GM18519 (cell line): ENCODE measurements around the gene MYOZ2.

ENCODE experiments used
- ATAC-seq: cut with Tn5 transposase; IDR thresholded peaks from one replicate; pipeline ENCODE4 v1.9.1; 2021; ENCODE audit warnings: mild to moderate bottlenecking, moderate library complexity; ENCODE audit not compliant: unreplicated experiment, low FRiP score

Gene MYOZ2

DNA sequence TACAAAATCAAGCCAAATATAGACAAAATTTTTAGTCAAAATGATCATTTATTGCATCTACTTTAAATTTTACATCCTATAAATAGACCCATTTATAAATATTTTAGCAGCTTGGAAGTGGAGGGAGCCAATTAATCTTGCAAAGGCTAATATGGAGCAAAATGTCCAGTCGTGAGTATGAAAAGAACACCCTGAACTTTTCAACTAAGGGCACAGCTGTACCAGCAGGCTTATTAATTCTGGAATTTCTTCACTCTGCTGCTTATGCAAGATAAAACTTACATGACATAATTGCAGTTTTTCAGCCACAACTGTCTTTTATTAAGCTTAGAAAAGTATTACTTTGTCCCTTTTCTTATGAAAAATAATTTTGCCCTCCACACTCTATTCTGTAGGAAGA, 54.0 kb downstream of the MYOZ2 start:
- ATAC-seq, result no peak

DNA sequence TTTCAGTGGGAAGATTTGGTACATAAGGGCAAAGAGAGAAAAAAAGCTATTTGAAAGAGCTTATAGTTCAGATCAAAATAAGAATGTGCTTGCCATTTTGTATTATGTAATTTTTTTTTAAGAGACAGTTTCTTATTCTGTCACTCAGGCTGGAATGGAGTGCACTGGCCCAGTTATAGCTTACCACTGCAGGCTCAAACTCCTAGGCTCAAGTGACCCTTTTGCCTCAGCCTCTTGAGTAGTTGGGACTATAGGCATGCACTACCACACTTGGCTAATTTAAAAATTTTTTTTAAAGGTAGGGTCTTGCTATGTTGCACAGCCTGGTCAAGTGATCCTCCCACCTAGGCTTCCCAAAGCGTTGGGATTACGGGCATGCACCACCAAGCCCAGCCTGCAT, 54.7 kb downstream of the MYOZ2 start:
- no peak for ATAC-seq

DNA sequence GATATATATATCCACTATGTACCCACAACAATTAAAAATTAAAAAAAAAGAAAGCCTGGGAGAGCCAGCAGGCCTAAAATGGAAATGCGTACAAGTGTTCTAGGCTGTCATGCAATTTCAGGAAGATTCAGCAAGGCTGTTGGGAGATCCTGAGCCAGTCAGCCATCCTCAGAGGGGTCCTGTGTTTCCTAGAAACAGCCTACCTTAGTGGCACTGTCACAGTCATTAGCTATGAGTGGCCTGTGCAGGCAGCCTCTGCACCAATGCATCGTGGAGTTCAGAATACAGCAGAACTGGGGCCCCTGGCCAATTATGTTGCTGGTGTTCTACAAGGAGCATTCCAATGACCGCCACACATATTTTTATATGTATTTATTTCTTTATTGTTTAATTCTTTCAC, 55.9 kb downstream of the MYOZ2 start:
- no peak for ATAC-seq

DNA sequence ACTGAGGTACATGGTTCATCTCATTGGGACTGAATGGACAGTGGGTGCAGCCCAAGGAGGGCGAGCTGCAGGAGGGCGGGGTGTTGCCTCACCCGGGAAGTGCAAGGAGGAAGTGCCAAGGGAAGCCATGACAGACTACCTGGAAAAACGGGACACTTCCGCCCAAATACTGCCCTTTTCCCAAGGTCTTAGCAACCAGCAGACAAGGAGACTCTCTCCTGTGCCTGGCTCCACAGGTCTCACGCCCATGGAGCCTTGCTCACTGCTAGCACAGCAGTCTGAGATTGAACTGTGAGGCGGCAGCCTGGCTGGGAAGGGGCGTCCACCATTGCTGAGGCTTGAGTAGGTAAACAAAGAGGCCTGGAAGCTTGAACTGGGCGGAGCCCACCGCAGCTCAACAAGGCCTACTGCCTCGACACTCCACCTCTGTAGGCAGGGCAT, 62.2 kb downstream of the MYOZ2 start:
- ATAC-seq, result no peak

DNA sequence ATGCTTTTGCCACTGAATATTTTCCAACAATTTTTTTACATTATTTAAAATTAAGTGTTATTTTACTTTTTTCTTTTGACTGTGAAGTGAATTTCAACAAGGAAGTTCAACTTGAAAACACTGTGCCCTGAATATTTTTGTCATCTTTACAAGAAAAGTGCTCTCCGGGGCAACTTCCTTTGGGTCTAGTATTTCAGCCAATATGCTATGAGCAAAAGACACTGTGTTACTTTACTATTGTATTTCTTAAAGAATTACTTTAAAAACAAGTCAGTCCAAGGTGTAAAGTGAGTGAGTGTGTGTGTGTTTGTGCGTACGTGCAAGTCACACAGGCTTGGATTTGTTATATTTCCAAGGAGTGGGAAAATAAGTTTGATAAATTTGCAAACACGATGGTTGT, 69.3 kb downstream of the MYOZ2 start:
- ATAC-seq, result no peak

DNA sequence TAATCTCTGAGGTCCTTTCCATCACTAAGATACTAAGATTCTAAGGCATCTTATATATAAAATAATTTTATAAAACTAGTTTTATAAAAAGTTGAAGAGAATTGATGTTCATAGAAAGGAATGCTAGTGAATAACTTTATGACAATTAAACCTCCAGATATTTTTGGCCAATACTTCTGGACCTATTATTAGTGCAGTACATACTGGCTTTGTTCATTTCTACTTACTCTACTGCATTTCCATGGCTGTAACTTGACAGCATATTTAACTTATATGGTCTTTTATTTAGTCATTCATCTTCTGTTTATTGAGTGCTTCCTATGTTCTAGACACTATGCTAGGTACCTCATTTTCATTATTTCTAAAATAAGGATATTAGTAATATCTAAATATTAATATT, 70.1 kb downstream of the MYOZ2 start:
- no peak for ATAC-seq

DNA sequence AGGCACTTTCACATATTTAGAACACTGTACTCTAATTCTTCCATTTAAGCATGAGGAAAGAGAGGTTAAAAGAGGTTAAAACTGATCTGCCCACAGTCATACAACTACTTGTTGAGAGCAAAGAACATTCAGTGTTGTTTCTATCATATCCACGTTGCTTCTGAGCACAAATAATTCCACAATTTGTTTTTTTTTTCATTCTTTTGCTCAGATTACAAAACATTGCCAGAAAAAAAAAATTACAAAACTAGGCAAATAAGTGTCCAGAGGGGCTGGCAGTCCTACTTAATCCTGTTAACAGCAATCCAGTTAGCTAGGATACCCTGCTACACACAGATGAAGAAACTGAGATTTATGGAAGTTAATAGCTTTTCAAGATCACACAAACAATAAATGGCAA, 70.5 kb downstream of the MYOZ2 start:
- no peak for ATAC-seq

DNA sequence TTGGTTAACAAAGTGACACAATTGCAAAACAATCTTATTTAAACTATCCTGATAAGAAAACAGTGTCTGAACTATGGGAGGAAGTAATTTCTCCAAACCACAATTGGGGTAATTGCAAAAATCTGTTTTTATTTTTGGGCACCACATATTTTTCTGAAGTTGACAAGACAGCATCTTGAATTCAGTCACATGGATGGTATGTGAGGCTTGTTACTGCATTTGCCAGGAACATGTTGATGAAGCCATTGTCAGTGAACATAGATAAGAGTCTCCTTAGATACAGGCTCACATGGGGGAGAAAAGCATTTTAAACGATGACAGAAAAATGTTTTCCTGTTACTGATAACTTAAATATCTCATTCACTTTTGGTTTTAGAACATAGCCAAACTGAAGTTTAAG, 71.4 kb downstream of the MYOZ2 start:
- no peak for ATAC-seq

DNA sequence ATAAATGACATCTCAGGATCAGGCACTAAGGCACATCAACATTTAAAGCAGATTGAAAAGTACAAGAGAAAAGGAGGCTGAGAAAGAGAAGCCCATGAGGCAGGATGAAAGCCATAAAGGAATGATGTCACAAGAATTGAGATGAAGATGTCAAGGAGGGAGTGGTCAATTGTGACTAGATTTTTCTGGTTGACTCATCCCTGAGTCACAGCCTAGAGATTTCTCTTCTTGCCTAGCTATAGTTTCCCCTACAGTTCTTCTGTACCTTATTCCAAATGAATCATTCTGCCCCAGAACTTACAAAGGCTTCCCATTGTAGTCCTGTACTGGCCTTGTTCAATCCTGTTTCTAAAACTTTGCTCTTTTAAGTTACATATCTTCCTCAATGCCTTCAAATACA, 73.4 kb downstream of the MYOZ2 start:
- ATAC-seq, result no peak

DNA sequence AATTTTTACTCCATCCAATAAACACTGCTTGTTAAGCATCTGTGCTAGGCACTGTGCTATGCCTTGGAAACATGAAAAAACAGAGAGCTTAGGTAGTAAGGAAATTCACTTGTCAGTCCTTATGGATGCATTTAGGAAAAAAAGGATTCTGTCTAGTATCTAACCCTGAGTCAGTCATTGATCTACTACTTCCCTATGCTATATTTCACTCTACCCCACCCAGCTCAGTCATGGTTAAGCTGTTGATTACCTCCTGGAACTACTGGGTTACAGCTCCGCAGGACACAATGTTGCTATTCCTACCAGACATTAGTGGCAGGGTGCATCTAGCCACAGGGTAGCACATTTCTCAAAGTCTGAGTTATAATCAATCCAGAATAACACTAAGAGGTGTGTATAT, 74.0 kb downstream of the MYOZ2 start:
- ATAC-seq, result no peak

DNA sequence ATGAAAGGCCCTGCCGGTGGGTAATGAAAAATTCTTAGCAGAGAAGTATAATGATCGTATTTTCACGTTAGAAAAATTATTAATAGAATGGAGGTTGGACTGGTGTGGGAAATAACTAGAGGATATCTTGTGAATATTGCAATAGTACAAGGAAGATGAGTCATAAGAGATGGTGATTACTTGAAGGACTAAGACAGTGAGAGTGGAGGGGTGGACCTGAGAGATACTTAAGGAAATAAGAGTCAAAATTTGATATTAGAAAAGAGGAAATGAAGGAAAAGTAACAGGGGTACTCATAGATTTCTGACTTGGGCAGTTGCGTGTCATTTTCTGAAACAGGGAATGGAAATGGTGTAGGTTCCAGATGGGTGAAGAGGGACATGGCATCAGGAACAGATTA, 75.1 kb downstream of the MYOZ2 start:
- ATAC-seq, result no peak

DNA sequence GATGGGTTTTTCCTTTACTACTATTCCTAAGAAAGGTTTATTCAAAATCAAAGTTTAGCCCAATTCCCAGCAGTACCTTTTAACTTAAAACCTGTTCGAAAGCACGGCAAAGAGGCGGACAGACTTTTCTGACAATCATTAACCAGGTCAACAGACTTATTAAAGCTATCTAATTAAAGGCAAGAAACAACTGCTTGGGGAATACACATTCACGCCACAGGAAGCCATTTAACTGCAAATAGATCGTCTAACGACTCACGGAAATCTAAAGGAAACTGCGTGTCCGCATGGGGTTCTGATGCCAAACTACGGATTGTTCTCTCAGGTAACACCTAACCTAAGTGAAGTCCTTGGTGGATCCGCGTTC, 76.2 kb downstream of the MYOZ2 start:
- ATAC-seq, result peak; percentile 12

DNA sequence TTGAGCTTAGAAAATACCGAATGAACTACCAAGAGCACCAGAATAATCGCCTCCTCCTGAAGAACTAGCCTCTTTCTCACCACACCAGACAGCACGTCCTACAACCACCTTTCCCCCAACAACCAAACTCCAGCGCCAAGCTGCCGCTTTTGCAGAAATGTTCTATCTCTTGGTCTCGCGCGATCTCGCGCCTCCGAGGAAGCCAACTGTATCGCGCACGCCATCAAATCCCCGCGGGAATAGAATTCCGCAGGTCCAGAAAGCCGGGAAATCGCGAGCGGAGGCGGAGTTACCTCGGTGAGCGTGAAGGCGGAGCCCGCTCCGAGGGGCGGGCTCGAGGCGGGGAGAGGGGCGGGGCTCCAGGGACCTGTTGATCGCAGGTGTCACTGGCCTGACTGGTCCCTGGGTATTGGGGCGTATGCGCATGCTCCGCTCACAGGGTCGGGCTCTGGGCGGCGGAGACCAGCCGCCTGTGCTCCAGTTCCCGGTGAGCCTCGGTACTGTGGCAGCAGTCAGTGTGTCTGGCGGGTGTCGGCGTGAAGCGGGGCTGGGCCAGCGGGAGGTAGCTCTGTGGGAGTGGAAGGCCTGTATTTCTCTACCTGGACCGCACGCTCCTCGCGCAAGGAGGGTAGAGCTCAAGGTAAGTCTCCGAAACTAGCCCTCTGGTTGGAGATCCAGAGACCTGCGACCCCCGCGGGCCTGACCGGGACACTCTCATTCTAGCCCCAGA, 76.8 kb downstream of the MYOZ2 start, which contains the start of gene USP53:
TSS of gene USP53 (plus strand) at position 480 of the 730 bp plus-strand sequence. CDS start 27,047 bp downstream, outside the sequence.
- peak; percentile 87 for ATAC-seq

DNA sequence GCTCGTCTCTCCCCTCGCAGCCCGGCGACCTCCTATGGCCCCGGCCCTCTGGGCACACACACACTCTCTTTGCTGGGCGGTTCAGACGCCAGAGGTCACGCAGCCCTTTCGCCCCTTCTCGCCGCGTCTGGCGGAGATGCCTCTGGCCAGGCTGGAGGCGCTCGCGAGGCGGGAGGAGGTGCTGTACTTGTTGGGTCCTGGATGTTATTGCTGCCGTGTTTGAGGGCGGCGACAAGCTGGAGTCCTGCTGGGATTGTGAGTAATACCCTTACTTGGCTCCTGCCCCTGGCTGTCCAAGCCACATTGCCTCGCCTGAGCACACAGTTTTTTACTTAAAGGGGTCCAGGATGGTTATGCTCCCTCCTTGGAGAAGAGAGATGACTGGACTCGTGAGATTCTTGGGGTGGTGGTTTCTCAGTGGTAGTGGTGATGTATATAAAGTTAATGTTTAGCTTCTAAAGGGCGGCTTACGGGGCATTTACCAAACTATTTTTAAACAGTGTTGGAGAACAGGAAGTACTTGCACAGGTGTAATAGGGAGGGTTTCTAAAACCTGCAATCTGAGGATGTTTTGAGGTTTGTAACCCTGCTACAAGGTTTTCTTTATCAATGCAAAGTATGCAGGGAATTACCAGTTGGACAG, 77.5 kb downstream of the MYOZ2 start:
- ATAC-seq, result peak; percentile 36

DNA sequence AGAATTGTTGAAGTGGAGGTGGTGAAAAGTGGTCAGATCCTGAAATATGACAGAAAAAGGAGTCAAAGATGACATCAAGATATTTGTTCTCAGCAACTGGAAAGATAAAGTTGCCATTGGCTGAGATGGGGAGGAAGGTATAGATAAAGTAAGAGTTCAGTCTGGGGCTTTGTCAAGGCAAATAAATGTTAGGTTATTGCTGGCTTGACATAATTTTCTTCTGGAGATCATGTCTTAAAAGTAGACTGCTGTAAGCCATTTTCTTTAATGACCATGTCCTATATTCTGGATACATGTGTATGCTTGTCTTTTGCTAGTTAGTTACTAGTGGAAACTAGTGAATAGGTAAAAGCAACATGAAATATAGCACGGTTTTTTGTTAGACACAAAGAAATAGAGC, 82.5 kb downstream of the MYOZ2 start:
- no peak for ATAC-seq

DNA sequence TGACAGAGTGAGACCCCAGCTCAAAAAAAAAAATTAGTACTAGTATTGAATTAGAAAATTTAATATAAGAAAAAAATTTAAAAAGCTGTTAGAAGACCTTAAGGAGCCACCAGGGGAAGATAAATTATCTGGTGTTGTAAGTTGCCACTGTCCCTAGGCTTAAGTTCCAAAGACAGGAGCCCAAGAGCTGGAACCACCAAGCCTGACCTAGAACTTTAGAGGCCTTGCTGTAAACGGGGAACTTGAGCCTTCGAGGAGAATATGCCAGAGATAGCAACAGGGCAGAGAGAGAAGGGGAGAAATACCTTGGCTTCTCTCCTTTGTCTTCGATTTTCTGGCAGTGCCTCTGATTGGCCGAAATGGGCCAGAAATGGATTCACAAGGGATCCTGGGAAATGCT, 85.8 kb downstream of the MYOZ2 start:
- ATAC-seq, result no peak

DNA sequence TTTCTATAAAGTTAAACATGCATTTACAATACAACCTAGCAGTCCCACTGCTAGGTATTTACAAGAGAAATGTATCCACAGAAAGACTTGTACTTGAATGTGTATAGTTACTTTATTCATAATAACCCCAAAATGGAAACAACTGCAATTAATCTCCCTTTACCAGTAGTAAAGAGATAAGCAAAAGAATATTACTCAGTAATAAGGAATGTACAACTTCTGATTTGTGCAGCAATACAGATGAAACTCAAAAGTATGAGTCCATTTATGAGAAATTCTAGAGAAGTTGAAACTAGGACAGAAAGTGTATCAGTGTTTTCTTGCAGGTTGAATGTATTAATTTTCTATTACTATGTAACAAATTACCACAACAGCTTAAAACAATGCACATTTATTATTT, 92.1 kb downstream of the MYOZ2 start:
- ATAC-seq, result no peak

DNA sequence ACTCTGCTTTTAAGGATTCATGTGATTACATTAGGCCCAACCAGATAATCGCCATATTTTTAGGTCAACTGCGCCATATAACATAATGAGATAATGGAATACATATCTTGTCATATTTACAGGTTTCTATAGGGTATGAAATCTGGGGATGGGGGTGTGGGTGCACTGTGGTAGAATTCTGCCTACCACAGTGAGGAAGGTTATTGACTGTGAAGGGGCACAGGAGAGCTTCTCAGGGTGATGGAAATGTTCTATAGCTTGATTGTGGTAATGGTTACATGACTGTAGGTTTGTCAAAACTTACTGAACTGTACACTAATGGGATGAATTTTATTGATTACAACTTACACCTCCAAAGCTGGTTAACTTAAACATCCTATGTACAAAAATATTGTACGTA, 92.8 kb downstream of the MYOZ2 start:
- no peak for ATAC-seq

DNA sequence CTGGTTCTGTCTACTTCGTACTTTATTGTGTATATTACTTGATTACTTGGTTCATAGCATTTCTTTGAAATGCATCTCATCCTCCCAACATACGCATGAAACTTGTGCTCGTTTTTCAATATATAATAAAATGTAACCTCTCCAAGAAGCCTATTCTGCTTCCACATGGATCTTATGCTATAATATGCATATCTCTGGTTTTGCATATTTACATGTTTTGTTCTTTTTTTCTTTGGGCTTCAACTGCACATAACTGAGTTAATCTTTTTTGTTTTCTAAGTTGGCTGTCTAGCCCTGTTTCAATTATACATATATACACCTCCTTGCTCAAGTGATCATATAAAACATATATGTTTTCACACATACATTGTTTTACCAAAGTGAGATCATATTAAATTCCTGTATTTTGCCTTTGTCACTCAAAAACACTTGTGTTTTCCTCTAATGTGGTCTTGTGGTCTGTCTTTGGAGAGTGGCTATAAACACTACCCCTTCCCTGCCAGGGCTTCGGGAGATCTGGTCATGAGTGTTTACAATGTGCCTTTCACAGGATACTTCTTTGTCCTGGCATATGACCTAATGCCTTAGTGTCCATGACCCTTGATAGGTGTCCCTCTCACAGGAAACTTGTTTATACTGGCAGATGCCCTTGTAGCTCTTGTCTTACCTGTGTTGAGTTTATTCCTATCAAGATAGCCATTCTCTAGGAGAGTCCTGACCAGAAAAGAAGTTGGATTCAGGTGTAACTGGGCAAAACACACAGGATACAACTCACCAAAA, 94.5 kb downstream of the MYOZ2 start:
- ATAC-seq, result no peak

DNA sequence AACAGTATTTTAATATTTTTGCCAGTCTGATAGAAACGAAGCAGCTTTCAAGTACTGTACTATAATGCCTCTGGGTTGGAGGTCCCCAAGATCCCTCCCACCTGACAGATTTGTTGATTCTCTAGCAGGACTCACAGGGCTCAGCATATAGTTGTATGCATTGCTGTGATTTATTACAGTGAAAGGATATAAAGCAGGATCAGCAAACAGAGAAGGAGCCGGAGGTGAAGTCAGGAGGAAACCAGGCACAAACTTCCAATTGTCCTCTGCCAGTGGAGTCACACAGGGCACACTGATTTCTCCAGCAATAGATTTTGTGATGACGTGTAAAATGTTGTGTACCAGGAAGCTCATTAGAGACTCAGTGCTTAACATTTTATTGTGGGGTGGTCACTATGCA, 95.9 kb downstream of the MYOZ2 start:
- no peak for ATAC-seq

DNA sequence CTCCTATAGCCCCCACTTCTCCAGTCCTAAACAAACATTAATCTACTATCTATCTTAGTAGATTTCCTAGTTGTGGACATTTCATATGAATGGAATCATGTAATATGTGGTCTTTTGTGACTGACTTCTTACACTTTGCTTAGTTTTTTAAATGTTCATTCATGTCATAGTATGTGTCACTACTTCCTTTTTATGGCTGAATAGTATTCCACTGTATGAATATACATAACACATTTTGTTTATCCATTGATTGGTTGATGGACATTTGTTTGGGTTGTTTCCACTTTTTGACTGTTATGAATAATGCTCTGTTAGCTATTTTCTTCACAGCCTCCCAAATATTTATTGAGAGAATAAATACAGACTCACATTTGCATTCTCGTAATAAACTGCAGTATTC, 96.7 kb downstream of the MYOZ2 start:
- ATAC-seq, result no peak

DNA sequence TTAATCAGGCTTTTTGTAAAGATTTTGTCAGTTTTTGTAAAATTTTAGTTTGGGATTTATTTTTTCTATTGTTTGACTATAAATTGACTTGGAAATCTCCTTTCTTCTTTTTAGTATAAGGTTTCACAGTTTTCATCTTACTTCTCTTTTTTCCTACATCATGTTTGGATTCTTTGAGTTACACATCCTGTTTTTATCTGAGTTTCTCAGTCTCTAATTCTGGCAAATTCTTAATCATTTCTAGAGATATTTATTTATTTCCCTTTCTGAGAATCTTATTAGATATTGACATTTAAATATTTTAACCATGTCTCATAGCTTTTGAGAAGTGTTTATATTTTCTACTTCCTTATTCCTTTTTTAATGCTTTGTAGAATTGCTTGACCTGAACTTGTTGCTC, 97.6 kb downstream of the MYOZ2 start:
- ATAC-seq, result no peak
